Iris pigment epithelial cell (primary cell): ENCODE data around the gene ZNF341.

Experiments
- DNase-seq: peaks from one replicate; pipeline ENCODE4 v3.0.0-alpha.2; 2011; ENCODE audit warnings: low read depth

Gene ZNF341

DNA sequence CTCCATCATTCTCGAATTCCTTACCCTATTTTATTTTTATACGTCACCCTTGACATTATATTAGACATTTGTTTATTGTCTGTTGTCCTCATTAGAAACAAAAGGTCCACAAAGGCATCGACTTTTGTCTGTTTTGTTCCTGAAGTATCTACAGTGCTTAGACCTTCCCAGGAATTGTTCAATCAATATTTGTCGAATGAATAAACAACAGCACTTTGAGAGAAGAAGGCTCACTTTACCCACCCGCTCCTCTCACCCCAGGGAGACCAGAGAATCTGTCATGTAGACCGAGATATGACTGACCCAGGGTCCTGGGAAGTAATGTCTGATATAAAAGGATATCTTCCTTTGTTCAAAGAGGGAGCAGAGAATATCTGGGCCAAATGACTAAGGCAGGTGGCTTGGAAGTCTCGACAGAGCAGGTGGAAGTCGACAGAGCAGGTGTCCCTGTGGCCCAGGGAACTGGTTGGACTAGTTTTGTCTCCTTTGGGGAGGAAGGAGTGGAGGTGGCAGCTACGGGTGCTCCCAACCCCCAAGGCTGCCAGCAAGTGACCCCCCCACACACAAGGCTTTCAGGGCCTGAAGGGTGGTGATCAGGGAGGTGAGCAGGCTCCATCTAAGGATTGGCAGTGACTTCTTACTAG lies 64.6 kb downstream of the ZNF341 start:
- DNase-seq: no peak

DNA sequence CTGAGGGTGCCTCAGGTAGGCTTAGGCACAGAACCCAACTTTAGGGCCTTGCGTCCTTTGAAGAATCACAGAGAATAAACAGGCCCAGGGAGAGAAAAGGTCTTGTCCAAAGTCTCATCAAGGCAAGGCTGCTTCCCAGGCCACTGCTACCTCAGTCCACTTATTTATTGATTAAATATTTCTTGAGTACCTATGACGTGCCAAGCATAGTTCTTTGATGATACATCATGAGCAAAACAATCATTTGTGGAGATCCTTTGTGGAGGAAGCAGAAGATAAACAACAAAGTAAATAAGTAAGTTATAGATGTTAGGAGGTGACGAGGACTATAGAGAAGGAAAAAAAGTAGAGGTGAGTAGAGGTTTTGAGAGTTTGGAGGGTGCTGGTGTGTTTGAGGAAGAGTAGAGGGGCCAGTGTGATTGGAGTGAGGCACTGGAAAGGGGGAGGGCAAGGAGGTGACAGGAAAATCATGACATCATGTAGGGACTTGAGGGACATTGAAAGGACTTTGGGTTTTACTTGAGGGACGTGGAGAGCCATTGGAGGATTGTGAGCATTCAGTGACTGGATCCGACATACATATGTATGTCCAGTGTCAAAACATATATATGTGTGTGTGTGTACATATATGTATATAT lies 65.2 kb downstream of the ZNF341 start:
- no peak for DNase-seq

DNA sequence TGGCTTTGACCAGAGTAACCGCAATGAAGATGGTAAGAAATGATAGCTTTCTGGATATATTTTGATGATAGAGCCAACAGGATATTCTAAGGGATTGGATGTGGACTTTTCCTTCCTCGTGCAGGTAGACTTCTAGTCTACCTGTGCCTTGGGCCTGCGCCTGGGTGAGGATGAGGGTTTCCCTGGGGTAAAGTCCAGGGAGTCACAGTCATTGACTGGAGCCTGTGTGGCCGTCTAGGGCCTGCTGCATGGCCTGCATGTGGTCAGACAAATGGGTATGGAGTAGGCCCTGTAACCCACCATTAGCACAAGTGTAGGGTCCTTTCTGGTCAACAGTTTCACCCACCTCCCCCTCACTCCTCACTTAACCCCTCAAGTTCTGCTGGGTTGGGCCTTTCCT lies 66.6 kb downstream of the ZNF341 start:
- DNase-seq: no peak

DNA sequence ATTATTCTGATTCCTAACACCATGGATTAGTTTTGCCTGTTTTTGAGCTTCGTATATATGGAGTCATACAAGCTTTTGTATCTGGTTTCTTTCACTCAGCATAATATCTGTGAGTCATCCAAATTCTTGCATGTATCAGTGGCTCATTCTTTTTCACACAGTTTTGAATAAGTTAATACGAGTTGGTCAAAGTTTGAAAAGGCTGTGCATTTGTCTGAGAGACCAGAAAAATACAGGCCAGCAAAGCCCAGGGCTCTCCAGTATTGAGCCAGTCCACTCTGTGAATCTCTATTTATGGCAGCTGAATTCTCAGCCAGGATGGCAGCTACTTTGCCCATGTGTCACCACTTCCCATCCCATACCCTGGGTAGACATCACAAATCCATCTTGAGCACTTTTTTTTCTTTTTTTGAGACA lies 72.1 kb downstream of the ZNF341 start:
- peak; percentile 82 for DNase-seq

DNA sequence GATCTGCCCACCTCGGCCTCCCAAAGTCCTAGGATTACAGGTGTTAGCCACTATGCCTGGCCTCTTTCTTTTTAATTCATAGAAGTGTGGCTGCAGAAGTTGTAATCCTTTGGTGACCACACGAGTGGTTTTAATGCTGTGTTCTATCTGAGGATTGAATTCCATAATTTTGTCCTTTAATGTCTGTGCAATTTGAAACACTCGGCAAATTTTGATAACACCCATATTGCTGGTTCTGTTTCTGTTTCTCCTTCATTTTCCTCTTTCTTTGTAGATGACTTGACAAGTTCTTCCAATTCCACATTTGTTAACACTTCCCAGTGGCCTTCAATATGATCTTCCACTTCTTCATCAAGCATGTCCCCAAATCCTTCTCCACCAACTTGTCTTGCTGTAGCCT lies 76.6 kb downstream of the ZNF341 start:
- no peak for DNase-seq

DNA sequence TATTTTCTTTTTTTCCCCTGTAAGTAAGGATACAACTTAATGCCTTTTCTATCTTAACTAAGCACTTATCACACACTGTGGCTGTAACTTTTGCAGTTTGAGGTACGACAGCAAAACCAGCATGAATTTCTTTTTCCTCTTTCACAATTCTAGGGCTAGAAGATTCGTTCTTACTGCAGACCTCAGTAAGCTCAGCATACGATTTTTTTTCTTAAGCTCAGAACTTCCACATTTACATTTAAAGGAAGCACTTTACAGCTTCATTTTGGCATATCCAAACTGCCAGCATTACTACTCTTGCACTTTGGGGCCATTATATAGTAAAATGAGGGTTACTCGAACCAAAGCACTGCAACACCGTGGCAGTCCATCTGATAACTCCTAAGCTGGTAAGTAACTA lies 78.5 kb downstream of the ZNF341 start:
- DNase-seq: no peak

DNA sequence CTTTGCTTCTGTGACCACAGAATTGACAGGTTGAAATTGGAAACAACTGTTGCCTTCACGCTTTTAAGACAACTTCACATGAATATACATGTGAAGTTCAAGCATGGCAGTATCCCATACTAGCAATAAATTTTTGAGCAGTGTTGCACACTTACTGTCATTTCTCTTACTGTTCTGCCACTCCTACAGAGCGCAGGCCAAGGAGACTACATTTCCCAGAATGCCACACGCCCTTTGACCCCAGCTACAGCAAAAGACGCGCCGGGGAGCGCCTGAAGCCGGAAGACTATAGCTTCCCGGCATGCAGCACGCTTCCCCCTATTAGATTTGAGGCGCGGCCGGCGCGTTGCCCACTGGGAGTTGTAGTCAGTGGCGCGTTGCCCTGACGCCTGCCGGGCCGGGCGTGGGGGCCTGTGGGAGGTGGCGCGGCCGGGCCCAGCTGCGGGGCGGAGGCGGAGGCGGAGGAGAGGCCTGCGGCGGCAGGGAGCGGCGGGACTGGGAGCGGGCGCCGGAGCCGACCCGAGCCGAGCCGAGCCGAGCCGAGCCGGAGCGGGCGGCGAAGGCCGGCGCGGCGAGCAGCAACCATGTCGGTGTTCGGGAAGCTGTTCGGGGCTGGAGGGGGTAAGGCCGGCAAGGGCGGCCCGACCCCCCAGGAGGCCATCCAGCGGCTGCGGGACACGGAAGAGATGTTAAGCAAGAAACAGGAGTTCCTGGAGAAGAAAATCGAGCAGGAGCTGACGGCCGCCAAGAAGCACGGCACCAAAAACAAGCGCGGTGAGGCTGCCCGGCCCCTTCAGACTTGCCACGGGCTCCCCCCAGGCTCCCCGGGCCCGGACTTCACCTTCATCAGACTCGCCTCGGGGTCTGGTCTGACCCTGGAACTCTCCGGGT lies 79.3 kb downstream of the ZNF341 start, which contains the start of gene CHMP4B:
CHMP4B (plus strand) TSS at position 464 of the 891 bp plus-strand sequence; CDS start at position 585, 121 bp downstream.
- DNase-seq: peak; percentile 99

DNA sequence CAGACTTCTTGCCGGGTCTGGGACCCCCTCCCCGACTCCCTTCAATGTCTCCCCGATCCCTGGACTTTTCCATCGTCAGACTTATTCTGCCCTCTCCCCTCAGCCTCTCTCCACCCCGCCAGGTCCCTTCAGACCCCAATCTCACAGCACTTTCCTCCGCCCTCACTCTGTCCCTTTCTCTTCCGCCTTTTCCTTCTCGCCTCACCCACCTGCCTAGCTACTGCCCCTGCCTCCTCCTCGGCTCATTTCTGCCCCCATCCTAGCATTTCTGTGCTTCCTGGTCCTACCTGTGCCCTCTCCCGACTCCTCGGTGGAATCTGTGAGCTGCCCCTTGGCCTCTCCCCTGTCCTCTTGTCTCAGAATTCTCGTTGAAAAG lies 80.0 kb downstream of the ZNF341 start:
- DNase-seq: no peak

DNA sequence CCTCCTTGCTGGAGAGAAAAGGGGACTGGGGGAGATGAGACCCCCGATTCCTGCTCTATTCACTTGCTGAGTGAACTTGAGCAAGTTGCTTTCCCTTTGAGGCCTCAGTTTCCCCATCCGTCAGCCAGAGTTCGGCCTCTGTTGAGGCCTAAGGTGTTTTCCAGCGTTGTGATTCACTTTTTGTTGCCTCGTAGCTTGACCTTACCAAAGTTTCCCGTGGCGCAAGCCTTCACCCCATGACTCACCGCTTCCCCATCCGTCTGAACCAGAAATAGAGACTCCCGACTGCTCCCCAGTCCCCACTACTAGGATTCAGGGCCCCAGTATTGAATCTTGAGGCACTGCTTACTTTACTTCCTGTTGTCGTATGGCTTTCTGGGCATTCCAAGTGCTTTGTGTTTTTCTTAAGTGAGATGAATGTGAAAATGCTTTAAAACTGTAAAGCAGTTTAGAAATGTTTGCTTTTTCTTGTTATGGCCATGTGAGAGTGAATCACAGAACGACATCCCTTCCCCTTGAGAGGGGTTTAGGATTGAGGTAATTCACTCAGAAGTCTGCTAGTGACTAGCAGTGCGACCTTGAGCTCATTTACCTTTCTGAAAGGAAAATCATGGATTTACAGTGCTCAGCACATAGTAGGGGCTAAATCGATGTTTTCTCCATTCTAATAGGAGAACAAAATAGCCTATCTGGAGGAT lies 80.5 kb downstream of the ZNF341 start:
- peak; percentile 94 for DNase-seq

DNA sequence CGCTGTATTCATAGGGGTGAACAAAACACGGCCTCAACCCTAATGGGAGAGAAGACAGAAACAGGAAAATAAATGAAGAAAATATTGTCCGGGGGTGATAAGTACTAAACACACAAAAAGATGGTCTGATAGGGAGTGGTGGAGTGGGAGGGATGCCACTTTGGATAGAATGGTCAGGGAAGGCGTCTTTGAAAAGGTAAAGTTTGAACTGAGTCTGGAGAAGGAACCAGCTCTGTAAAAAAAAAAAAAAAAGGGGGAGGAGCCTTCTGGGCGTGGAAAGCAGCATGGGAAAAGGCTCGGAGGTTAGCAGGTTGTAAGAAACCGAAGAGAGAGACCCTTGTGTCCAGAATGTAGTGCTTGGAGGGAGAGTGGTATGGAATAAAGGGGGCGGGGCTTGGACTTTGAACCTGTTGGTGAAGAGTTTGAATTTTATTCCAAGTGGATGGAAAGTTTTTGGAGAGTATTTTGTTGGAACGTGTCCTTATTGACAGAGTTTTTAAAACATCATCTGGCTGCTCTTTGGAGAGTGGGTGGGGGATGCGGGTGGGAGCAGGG lies 81.2 kb downstream of the ZNF341 start:
- DNase-seq: no peak

DNA sequence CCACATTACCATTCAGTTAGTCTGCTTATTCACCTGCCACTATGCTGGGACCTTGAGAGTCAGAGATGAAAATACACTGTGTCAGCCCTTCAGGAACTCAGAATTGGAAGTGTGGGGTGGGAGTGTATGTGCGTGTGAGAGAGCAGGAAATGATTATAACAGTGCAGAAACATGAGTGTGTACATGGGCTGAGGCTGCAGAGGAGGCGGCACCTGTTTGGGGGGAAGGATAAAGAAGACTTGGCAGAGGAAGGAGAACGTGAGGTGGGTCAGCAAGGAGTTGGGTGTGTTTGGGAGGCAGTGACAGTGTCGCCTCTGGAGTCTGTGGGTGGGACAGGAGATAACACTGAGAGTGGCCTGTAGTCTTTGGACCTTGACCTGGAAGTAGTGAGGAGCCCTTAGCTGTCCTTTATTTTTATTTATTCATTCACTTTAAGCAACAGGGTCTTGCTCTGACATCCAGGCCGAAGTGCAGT lies 82.5 kb downstream of the ZNF341 start:
- DNase-seq: no peak

DNA sequence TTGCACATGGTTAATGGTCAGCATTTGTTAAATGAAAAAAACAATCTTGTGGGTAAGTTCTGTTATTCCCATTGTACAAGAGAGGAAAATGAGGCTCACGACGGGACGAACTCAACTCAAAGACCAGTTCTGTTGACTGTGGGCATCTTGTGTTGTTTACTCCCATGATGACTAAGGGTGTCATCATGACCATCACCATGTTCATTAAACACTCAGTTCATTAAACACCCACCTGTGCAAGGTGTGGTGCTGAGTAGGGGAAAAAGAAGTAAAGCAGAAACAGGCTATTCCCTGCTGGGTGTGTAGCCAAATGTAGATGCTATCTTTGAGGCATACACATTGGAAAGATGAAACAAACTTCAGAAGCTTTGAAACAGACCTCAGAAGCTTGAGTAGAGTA lies 83.9 kb downstream of the ZNF341 start:
- no peak for DNase-seq

DNA sequence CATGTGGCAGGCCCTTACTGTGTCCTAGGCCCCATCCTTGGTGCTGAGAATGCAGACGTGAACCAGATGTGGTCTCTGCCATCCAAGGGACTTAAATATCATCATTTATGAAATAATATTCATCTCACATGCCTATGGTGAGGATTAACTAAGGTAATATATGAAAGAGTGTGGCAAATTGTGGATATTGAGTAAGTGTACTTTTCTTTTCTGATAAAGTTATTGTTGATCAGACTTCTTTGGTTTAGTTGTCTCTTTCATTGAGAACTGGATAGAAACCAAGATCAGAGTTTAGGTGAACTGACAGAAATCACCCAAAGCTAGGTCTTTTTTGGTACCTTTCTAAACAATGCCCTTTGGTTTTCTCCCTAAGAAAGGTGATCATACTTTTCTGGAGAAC lies 84.4 kb downstream of the ZNF341 start:
- DNase-seq: no peak

DNA sequence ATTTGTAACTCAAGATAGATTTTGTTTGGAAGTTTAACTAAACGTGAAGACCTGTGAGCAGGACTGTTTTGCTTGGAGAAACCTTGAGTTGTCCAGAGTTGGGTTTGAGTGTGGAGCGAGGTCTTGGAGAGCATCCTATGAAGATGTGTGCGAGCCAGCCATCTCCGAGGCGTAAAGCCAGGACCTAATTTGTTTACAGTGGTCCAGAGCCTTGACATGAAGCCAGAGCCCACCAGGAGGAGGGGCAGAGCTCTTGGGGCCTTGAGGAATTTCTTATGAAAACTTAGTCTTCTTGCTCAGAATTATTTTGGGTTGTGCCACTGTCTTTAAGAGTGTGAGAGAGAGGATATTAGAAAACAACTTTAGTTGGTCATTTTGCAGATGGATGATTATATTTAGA lies 85.6 kb downstream of the ZNF341 start:
- DNase-seq: no peak

DNA sequence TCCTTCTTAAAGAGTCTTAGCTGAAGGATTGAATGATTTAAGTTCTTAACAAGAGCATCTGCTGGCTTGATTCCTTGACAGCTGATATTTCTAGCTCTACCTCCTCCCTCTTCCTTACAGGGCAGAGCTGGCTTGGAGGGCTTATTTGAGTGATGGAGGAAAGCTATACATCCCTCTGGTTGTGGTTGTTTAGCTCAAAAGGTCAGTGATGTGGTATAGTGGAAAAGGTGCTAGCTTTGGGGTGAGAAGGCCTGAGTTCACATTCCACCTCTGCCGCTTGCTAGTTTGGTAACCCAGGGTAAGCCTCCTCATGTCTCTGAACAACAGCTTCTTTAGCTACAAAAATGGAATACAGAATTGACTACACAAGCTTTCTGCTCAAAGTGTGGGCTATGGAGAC lies 87.7 kb downstream of the ZNF341 start:
- DNase-seq: no peak

DNA sequence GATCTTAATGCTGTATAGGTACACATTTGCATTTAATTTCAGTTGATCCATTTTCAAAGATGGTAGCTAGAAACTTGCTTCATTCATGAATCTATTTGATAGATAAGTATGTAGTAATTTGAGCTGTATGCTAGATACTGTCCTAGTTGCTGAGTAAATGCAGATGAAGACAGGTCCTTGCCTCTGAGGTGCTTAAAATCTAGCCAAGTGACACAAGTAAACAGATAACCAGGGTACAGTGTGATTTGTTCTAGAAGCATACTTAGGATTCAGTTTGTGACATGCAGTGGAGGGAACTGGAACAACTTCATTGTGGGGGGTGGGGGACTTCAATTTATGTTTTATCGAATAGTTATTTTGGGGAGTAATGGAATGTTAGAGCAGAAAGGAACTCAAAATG lies 88.6 kb downstream of the ZNF341 start:
- DNase-seq: no peak

DNA sequence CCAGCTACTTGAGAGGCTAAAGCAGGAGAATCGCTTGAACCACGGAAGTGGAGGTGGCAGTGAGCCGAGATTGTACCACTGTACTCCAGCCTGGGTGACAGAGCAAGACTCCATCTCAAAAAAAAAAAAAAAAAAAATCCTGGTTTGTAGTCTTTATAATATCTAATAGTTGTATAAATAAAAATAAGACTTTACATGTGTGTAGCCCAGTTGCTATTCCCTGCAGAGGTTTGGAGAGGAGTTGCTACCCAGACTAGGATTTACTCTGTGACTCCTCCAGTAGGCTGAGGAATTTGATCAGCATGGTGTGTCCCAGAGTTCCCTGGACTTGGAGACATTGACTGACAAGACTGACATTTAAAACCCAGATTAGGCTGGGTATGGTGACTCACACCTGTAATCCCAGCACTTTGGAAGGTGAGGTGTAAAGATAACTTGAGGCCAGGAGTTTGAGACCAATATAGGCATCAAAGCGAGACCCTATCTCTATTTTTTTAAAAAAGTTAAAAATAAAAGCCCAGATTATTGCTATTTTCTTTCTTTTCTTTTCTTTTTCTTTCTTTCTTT lies 89.6 kb downstream of the ZNF341 start:
- no peak for DNase-seq

DNA sequence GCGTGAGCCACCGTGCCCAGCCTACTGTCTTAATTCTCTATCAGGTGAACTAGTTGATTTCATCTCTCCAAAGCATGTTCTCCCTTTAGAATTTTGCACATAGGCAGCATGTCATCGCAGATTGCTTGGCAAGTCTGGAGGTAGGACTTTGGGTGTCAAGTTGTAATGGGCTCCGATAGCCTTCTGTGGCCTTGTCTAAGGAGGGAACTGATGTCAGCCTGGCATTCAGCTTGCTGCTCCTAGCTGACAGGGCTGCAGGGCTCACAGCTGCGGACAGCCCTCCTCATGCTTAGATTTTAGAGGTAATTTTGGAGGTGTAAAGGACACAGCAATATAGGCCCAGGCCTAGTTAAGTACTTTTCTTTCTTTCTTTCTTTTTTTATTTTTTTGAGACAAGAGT lies 90.6 kb downstream of the ZNF341 start:
- no peak for DNase-seq

DNA sequence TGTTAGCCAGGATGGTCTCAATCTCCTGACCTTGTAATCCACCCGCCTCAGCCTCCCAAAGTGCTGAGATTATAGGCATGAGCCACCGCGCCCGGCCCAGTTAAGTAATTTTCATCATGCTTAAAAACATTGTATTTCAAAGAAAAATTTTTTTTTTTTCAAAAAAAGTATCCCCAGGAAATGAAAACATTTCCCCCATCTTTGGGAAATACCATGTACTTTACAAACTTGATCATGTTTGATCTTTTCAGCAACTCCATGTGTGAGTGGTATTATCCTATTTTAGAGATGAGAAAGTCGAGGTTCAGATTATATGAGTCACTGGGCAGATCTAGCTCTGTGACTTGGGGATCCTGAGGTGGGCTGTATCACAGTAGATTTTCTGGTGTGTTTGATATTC lies 91.2 kb downstream of the ZNF341 start:
- no peak for DNase-seq

DNA sequence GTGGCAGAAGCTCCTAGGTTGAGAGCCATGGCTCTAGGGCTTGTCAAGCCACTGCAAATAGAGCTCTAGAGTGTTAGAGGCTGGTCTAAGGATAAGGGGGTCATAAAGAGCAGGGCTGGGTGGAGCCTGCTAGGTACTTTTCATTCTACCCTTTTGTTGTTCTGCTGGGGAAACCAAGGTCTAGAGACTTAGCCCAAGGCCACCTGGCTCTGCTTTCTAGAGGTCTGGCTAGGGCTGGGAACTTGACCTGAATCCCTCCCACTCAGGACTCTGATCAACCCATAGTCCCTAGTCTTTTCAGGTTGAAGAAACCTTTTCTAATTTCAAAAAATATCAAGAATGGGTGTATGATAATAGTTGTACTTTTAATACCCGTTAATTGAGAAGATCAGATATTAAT lies 93.1 kb downstream of the ZNF341 start:
- no peak for DNase-seq
